Urinary bladder (tissue), 4 donors: Measurements from ENCODE around the gene SLC23A2. TPM values are rescaled to one million over a fixed set of nuclear protein-coding genes. Genes with fewer than 3 reads are reported as not detected.
A peak's percentile ranks its signal among the peaks of the same experiment; 100 is the strongest.
"Not testable (repeated sequence)": the region's sequence is repeated elsewhere in the genome, so short reads cannot be mapped to it uniquely, and the experiment has no call there.

Experiments
- DNase-seq: peaks from one replicate; pipeline ENCODE4 v3.0.0-alpha.2; 2015; ENCODE audit errors: extremely low spot score
- H3K27ac ChIP-seq: one replicate; pipeline ENCODE4 v1.5.1; 2013; ENCODE audit warnings: low read depth, mild to moderate bottlenecking, moderate library complexity
- H3K36me3 ChIP-seq: one replicate; pipeline ENCODE4 v1.6.1; 2013; ENCODE audit warnings: mild to moderate bottlenecking, moderate library complexity; ENCODE audit not compliant: insufficient read depth
- H3K4me1 ChIP-seq: one replicate; pipeline ENCODE4 v1.6.1; 2013; ENCODE audit warnings: mild to moderate bottlenecking, moderate library complexity; ENCODE audit not compliant: insufficient read depth
- H3K4me3 ChIP-seq: one replicate; pipeline ENCODE4 v1.5.1; 2013; ENCODE audit warnings: low read depth, low read length
- WGBS: extraction: QIAGEN DNeasy Blood & Tissue Kit; methylation state at CpG from one replicate; pipeline ENCODE4 v1.1.7; 2013; 5-methylcytosine and 5-hydroxymethylcytosine counted together
- polyA plus RNA-seq: library from polyadenylated mRNA; stranded (reverse); fragments of 200-250 nt; gene quantifications from one replicate; pipeline ENCODE4 v1.2.3, GENCODE V29; 2013
- total RNA-seq: library from RNA; depleted of rRNA; stranded (reverse); fragments of >200 nt; gene quantifications from one replicate; pipeline ENCODE4 v1.2.3, GENCODE V29; 2014
- donor health status: healthy with polysubstance abuse.
- donor health status: healthy.

The SLC23A2 gene
- total and polyA plus RNA-seq, 2 donors = 17.5 to 22.7 TPM

DNA sequence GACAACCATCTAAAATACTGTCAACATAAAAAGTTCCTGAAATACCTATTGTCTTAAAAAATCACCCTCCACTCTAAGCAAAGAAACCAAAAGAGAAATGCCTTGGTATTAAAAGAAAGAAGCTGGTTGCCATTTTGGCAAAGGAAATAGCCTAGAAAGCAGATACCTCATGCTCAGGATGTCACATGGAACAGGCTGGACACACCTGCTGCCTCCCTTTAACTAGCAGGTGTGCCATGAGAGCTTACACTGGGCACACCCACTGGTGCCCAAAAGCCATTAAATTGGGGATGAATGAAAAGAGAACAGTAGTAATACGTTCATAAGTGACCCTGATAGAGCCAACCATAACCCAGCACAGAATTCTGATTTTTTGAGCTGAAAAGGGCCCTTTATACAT lies 1.5 kb downstream of the SLC23A2 start:
- peaks cover 4% of the 10 kb centered on the region for H3K4me1 ChIP-seq
- H3K4me3 ChIP-seq = peak overlapping the region; percentile 99
- H3K27ac ChIP-seq = no peak overlapping the region
- WGBS = 78% methylated on average over 1 of the region's 1 CpG
- DNase-seq = no peak
- no peaks in the 10 kb centered on the region for H3K36me3 ChIP-seq

DNA sequence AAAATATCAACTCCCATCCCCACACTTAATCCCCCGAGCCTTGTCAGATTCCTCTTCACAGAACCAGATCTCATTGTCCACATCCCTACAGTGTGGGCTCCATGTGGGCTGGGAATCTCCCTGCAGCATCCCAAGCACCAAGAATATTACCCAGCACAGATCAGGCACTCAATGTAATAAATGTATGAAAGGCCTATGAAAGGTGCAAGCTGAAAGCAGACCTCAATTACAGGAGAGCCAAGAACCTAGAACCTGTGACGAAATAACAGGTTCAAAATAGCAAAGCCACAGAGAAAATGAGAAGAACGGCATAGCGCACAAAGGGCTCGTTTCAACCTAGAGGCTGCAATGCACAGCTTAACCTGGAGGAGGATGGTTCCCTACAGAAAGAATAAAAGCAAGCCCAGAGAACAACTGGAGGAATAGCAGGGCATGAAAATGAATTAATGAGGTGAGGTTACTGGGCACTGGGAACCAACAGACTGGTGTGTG lies 3.1 kb downstream of the SLC23A2 start:
- peaks cover 4% of the 10 kb centered on the region for H3K4me1 ChIP-seq
- H3K27ac ChIP-seq = no peak overlapping the region
- peaks cover 1% of the 10 kb centered on the region for H3K36me3 ChIP-seq
- no peak overlapping the region for H3K4me3 ChIP-seq
- WGBS = 87% methylated on average over 5 of the region's 5 CpGs
- DNase-seq = no peak

GRCh38 chr20:4997222-4997621 lies 4.1 kb downstream of the SLC23A2 start:
- no peak overlapping the region for H3K4me3 ChIP-seq
- over 99% methylated on average over 2 of the region's 2 CpGs for WGBS
- no peak for DNase-seq

DNA sequence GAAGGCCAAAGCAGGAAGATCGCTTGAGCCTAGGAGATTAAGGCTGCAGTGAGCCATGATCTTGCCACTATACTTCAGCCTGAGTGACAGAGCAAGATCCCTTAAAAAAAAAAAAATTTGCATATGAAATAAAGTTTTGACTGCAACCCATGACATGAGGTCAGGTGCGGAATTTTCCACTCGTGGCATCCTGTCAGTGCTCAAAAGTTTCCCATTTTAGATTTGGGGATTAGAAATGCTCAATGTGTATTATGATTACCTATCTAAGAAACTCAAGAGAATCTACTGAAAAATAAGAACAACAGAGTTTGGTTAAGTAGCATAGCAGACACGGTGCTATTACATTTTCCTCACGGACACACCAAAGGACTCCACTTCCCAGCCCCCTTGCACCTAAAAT lies 11.7 kb downstream of the SLC23A2 start:
- no peaks in the 10 kb centered on the region for H3K4me1 ChIP-seq
- peaks cover 1% of the 10 kb centered on the region for H3K36me3 ChIP-seq
- no peak overlapping the region for H3K4me3 ChIP-seq
- WGBS = 78% methylated on average over 5 of the region's 5 CpGs
- no peak for DNase-seq
- H3K27ac ChIP-seq = no peak overlapping the region

More at GRCh38 chr20:4997222-4997621, 4.1 kb downstream of the SLC23A2 start:
- peaks cover 1% of the 10 kb centered on the region for H3K36me3 ChIP-seq
- peaks cover 4% of the 10 kb centered on the region for H3K4me1 ChIP-seq
- H3K27ac ChIP-seq = no peak overlapping the region

GRCh38 chr20:4987130-4987529 lies 14.2 kb downstream of the SLC23A2 start:
- Histone ChIP-seq H3K4me1 (no peaks in the 10 kb centered on the region), H3K36me3 (no peaks in the 10 kb centered on the region), H3K4me3 (no peak overlapping the region), H3K27ac (no peak overlapping the region)
- no peak for DNase-seq
- 77% methylated on average over 6 of the region's 6 CpGs for WGBS

DNA sequence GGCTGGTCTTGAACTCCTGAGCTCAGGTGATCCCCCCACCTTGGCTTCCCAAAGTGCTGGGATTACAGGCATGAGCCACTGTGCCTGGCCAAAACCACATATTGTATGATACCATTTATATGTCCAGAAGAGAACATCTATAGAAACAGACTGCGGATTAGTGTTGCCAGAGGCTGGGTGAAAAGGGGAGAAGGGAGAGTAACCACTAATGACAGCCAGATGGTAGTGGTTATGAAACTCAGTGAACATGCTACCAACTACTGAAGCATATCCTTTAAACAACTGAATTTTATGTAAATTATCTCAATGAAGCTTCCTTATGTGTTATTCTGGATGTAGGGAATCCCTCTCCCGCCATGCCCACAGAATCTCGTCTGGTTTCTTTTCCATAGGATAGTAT lies 15.7 kb downstream of the SLC23A2 start:
- Histone ChIP-seq H3K27ac (no peak overlapping the region), H3K4me1 (peaks cover 1% of the 10 kb centered on the region), H3K36me3 (no peaks in the 10 kb centered on the region), H3K4me3 (no peak overlapping the region)
- 94% methylated on average over 3 of the region's 3 CpGs for WGBS
- DNase-seq = no peak

DNA sequence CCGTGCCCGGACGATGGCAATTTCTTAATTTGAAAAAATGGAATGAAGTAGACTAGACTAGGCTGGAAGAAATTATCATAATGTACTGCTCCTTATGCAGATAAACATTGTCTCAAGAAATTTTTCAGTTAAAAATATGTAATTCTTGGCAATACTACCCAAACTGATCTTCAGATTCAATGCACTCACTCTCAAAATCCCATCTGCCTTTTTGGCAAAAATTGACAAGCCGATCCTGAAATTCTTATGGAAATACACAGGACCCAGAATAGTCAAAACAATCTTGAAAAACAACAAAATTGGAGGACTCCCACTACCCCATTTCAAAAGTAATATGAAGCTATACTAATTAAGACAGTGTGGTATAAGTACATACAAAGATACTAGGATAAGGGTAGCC lies 19.0 kb downstream of the SLC23A2 start:
- Histone ChIP-seq H3K27ac (no peak overlapping the region), H3K4me1 (peaks cover 1% of the 10 kb centered on the region), H3K36me3 (no peaks in the 10 kb centered on the region), H3K4me3 (no peak overlapping the region)
- 94% methylated on average over 4 of the region's 4 CpGs for WGBS
- DNase-seq = no peak

GRCh38 chr20:4979841-4980410 lies 21.4 kb downstream of the SLC23A2 start:
- Histone ChIP-seq H3K4me1 (peaks cover 1% of the 10 kb centered on the region), H3K27ac (no peak overlapping the region), H3K36me3 (no peaks in the 10 kb centered on the region), H3K4me3 (no peak overlapping the region)
- WGBS = 57% methylated on average over 1 of the region's 1 CpG
- no peak for DNase-seq

GRCh38 chr20:4978050-4978918 lies 23.0 kb downstream of the SLC23A2 start:
- Histone ChIP-seq H3K4me1 (peaks cover 1% of the 10 kb centered on the region), H3K4me3 (no peak overlapping the region), H3K36me3 (no peaks in the 10 kb centered on the region), H3K27ac (peak overlapping the region; percentile 38)
- no peak for DNase-seq
- 32% methylated on average over 10 of the region's 10 CpGs for WGBS

DNA sequence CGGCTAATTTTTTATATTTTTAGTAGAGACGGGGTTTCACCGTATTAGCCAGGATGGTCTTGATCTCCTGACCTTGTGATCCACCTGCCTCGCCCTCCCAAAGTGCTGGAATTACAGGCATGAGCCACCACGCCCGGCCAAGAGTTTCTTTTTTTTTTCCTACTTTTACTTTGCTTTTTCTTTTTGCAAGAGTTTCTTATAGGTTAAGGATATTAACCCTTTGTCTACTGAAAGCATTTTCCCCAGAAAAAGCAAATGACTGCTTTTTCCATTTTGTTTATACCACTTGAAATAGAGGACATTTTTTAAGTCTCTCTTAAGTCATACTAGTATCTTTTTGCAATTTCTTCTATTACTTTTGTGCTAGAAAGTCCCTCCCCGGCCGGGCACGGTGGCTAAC lies 25.3 kb downstream of the SLC23A2 start:
- H3K36me3 ChIP-seq, DNase-seq, H3K27ac ChIP-seq, H3K4me3 ChIP-seq, H3K4me1 ChIP-seq: not testable (repeated sequence)
- WGBS = 90% methylated on average over 9 of the region's 9 CpGs

DNA sequence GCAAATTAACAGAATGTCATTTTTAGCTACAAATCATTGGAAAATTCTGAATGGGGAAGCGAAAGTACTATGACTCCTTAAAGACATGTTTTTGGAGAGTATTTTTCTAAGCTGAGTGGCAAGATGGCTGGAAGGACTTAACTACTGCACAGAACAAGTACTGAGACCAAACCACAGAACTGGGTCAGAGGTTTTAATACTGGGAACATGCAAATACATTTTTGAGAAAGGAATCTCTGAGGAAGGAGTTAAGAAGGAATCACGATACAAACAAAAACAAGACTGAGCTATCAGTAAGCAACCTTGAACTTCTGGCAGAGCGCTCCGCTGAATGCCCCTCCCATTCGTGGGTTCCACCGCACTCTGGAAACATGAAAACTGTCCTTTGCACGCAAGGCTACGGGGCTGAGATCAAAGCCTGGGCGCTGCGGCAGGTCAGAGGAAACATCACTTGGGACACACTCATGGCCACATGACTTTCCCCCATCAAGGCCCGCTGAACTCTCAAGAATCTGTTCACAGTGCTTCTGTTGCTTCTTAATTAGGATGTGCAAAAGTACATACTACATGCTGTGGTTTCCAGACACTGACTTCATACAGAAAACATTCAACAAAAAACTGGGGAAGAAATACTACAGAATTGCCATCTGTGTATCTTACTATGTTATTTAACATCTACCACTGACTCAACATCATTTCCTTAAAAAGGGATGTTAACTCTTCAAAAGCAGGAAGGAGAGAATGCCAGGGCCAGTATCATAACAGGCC lies 27.8 kb downstream of the SLC23A2 start:
- Histone ChIP-seq H3K4me1 (no peaks in the 10 kb centered on the region), H3K36me3 (peaks cover 2% of the 10 kb centered on the region)
- 39% methylated on average over 11 of the region's 11 CpGs for WGBS

DNA sequence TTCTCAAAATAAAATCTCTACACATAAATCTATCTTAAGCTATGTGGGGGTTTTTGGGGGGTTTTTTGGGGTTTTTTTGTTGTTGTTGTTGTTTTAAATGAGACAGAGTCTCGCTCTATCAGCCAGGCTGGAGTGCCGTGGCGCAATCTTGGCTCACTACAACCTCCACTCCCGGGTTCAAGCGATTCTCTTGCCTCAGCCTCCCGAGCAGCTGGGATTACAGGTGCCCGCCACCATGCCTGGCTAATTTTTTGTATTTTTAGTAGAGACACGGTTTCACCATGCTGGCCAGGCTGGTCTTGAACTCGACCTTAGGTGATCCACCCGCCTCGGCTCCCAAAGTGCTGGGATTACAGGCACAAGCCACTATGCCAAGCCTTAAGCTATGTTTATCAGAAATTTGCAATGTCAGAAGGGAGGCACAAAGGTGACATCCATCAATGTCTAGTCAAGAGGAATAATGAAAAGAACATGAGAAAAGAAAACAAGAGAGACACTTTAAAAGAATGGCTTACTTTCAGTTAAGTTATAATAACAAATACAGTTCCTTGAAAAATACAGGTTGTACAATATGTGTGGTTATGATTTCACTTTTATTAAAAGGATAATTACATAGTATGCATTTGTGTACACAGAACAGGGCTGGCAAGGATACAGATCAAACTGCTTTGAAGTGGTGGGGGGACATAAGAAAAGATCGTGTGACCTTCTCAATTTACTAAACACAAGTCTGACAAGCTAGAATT lies 28.6 kb downstream of the SLC23A2 start:
- Histone ChIP-seq H3K36me3 (peaks cover 2% of the 10 kb centered on the region), H3K27ac (peak overlapping the region; percentile 50), H3K4me1 (no peaks in the 10 kb centered on the region), H3K4me3 (no peak overlapping the region)
- no peak for DNase-seq
- 82% methylated on average over 12 of the region's 12 CpGs for WGBS

More for the DNA sequence above, 27.8 kb downstream of the SLC23A2 start:
- Histone ChIP-seq H3K4me3 (no peak overlapping the region), H3K27ac (peak overlapping the region; percentile 79)
- DNase-seq = no peak

- peak overlapping the region; percentile 6 for H3K27ac ChIP-seq
- H3K36me3 ChIP-seq = peaks cover 2% of the 10 kb centered on the region
- H3K4me3 ChIP-seq = no peak overlapping the region
- DNase-seq = no peak
- 97% methylated on average over 2 of the region's 2 CpGs for WGBS
- no peaks in the 10 kb centered on the region for H3K4me1 ChIP-seq
Observed at GRCh38 chr20:4971064-4971463, 30.2 kb downstream of the SLC23A2 start.
